ENCODE data around the gene KRT33B.

KRT33B gene

DNA sequence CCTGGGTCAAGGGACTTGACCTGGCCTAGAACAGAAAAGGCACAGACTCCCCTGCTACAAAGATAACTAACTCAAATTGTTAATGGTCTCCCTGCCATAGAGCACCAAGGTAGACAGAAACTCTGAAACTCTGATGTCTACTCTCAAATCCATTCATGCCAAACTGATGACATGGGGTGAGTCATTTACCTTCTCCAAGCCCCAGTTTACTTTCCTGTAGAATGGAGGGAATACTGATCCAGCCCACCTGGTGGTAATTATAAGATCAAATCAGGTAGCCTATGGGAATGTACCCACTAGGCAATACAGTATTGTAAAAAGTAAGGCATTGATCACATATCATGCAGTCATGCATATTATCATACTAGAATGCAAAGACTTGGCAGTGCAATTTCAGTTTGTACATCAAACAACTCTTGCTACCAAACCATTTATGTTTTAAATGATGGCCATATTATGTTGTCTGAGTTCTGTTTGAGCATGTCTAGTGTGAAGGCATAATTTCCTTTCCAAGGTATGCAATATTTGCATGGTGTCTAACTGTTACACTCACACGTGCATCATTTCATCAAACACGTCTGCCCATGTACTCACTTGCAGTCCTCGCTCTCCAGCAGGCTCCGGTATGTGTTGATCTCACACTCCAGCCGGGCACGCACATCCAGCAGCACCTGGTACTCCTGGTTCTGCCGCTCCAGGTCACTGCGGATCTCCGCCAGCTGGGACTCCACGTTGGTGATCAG lies 24.8 kb upstream of the KRT33B start:
- TF ChIP-seq GABPA (IDR thresholded peaks at IDR 0.05; ENCODE audit: low read depth), result no peak
- no peak for TF ChIP-seq SPI1 (IDR thresholded peaks at IDR 0.05; ENCODE audit: borderline replicate concordance, low read depth)
- TF ChIP-seq, protein P1, sequence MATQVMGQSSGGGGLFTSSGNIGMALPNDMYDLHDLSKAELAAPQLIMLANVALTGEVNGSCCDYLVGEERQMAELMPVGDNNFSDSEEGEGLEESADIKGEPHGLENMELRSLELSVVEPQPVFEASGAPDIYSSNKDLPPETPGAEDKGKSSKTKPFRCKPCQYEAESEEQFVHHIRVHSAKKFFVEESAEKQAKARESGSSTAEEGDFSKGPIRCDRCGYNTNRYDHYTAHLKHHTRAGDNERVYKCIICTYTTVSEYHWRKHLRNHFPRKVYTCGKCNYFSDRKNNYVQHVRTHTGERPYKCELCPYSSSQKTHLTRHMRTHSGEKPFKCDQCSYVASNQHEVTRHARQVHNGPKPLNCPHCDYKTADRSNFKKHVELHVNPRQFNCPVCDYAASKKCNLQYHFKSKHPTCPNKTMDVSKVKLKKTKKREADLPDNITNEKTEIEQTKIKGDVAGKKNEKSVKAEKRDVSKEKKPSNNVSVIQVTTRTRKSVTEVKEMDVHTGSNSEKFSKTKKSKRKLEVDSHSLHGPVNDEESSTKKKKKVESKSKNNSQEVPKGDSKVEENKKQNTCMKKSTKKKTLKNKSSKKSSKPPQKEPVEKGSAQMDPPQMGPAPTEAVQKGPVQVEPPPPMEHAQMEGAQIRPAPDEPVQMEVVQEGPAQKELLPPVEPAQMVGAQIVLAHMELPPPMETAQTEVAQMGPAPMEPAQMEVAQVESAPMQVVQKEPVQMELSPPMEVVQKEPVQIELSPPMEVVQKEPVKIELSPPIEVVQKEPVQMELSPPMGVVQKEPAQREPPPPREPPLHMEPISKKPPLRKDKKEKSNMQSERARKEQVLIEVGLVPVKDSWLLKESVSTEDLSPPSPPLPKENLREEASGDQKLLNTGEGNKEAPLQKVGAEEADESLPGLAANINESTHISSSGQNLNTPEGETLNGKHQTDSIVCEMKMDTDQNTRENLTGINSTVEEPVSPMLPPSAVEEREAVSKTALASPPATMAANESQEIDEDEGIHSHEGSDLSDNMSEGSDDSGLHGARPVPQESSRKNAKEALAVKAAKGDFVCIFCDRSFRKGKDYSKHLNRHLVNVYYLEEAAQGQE (IDR thresholded peaks at IDR 0.05; ENCODE audit: insufficient replicate concordance, low read depth), result no peak
- TF ChIP-seq POLR2AphosphoS5 (IDR thresholded peaks at IDR 0.05; ENCODE audit: low read depth), result no peak
- no peak for TF ChIP-seq CTCF (IDR thresholded peaks at IDR 0.05; ENCODE audit: insufficient read depth, low read length)
- Histone ChIP-seq H3K4me3 (replicated peaks; ENCODE audit: insufficient read depth, low read length) (no peak overlapping the region), H3K27me3 (ENCODE audit: insufficient read depth, poor library complexity, severe bottlenecking) (no peaks in the 10 kb centered on the region), H3K27ac (replicated peaks) (no peak overlapping the region)
- DNase-seq (ENCODE audit: low read depth in 1 of 2, low spot score in 1 of 2), result no peak

DNA sequence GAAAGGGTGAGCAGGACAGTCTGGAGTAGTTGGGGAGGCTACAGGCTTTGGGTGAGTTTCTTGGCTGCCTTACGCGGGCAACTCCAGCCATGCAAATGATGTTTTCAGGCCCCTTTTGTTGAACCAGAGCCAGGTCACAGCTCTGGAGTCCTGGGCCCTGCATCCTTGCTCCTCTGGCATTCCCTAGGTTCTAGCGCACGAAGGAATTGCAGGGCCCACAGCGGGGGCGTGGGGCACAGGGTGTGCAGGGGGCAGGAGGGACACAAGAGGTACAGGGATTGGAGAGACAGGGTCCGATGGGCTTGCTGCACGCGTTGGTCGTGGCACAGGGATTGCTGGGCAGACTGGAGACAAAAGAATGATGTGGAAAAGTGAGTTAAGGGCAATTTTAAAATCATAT lies 24.2 kb upstream of the KRT33B start:
- no peaks in the 10 kb centered on the region for H3K27me3 ChIP-seq (ENCODE audit: insufficient read depth, poor library complexity, severe bottlenecking)
- DNase-seq (ENCODE audit: low read depth in 1 of 2, low spot score in 1 of 2), result no peak
- no peak overlapping the region for H3K4me3 ChIP-seq (replicated peaks; ENCODE audit: insufficient read depth, low read length)
- H3K27ac ChIP-seq (replicated peaks), result no peak overlapping the region
- TF ChIP-seq POLR2AphosphoS5 (IDR thresholded peaks at IDR 0.05; ENCODE audit: low read depth) (no peak), GABPA (IDR thresholded peaks at IDR 0.05; ENCODE audit: low read depth) (no peak)

- H3K4me3 ChIP-seq (replicated peaks; ENCODE audit: insufficient read depth, low read length), result no peak overlapping the region
- no peak for TF ChIP-seq SPI1 (IDR thresholded peaks at IDR 0.05; ENCODE audit: borderline replicate concordance, low read depth)
- no peak for TF ChIP-seq GABPA (IDR thresholded peaks at IDR 0.05; ENCODE audit: low read depth)
- no peak for TF ChIP-seq CTCF (IDR thresholded peaks at IDR 0.05; ENCODE audit: insufficient read depth, low read length)
- TF ChIP-seq, protein P1 (IDR thresholded peaks at IDR 0.05; ENCODE audit: insufficient replicate concordance, low read depth), result no peak
- no peak for TF ChIP-seq POLR2AphosphoS5 (IDR thresholded peaks at IDR 0.05; ENCODE audit: low read depth)
- no peaks in the 10 kb centered on the region for H3K27me3 ChIP-seq (ENCODE audit: insufficient read depth, poor library complexity, severe bottlenecking)
- no peak overlapping the region for H3K27ac ChIP-seq (replicated peaks)
- no peak for DNase-seq (ENCODE audit: low read depth in 1 of 2, low spot score in 1 of 2)
These were observed 23.7 kb upstream of the KRT33B start for GRCh38 chr17:41393294-41393693.

- TF ChIP-seq, protein P1 (IDR thresholded peaks at IDR 0.05; ENCODE audit: insufficient replicate concordance, low read depth), result no peak
- no peak for TF ChIP-seq CTCF (IDR thresholded peaks at IDR 0.05; ENCODE audit: insufficient read depth, low read length)
- no peak for TF ChIP-seq POLR2AphosphoS5 (IDR thresholded peaks at IDR 0.05; ENCODE audit: low read depth)
- no peak for TF ChIP-seq SPI1 (IDR thresholded peaks at IDR 0.05; ENCODE audit: borderline replicate concordance, low read depth)
- no peak for TF ChIP-seq GABPA (IDR thresholded peaks at IDR 0.05; ENCODE audit: low read depth)
- Histone ChIP-seq H3K27me3 (ENCODE audit: insufficient read depth, poor library complexity, severe bottlenecking) (no peaks in the 10 kb centered on the region), H3K4me3 (replicated peaks; ENCODE audit: insufficient read depth, low read length) (no peak overlapping the region), H3K27ac (replicated peaks) (no peak overlapping the region)
- no peak for DNase-seq (ENCODE audit: low read depth in 1 of 2, low spot score in 1 of 2)
These were observed 22.7 kb upstream of the KRT33B start for GRCh38 chr17:41392278-41392677.
